ENCODE measurements around the gene GORASP1.

Gene GORASP1

DNA sequence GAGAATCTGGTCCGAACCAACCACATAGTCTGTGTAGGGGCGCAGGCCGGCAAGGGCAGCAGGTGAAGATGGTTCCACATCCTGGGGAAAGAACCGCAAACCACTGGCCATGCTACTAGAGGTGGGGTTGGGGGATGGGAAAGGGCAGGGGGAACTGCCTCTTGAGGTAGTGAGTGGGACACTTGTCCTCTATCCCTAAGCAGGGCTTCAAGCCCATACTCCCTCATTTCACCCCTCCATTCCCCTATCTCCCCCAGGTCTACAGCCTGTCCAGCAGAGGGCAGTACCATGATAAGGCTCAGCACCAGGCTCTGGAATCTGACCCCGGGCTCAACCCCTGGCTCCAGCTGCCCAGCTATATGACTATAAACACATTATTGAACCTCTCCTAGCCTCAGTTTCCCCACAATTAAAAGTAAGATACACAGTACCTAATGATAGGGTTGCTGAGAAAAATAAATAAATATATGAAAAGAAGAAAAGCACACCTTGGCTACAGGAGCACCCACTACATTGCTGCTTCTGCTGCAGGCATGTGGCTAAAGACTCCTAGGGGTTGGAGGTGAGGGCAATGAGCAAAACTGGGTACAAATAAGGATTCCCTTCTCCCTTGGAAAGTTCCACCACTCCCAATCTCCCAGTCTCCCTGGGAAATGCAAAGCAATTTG, 6.3 kb downstream of the GORASP1 start:
- peak; percentile 65 for DNase-seq

DNA sequence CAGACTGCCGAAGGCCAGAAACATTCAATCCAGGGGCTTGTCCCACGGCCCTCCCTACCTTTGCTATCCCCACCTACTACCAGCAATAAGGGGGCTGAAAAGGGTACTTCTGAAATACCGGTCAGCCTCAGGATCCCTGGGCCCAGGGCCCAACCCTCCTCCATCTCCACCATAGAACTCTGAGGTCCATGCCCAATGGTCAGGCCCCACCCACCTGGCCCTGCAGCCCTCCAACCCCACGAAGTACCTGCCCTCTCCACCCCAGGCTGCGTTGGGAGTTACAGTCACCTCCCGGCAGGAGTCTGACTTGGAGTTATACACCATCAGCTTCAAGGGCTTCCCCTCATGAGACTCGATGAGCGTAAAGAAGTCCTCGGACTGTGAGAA, 6.9 kb downstream of the GORASP1 start:
- DNase-seq = no peak

GRCh38 chr3:39099738-39100499, 7.5 kb downstream of the GORASP1 start:
- peak; percentile 42 for DNase-seq

- DNase-seq = peak; percentile 42
These were observed 8.2 kb downstream of the GORASP1 start for GRCh38 chr3:39099242-39099641.

DNA sequence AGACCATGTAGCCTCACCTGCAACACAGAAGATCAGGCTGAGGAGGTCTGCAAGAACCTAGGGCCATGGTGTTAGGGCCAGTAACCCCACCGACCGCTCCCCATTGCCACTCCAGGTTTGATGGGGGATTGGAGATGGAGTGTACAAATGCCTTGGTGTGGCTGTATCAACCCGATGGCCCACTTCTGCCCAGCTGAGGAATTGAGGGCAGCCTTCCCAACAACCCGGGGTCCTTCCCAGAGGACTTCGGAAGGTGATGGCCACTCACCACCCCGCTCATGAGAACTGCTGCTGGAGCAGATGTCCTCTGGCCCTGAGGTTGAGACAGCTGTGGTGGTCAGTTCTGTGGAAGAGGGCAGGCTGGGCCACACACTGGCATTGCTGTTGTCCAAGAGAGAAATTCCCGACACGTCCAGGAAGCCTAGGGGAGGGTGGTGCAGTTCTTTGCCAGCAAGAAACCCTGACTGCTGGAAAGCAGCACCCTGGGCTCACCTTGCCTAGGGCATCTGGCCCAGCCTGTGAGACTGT, 8.9 kb downstream of the GORASP1 start:
- peak; percentile 41 for DNase-seq

GRCh38 chr3:39097716-39098472, 9.5 kb downstream of the GORASP1 start:
- DNase-seq = peak; percentile 30

DNA sequence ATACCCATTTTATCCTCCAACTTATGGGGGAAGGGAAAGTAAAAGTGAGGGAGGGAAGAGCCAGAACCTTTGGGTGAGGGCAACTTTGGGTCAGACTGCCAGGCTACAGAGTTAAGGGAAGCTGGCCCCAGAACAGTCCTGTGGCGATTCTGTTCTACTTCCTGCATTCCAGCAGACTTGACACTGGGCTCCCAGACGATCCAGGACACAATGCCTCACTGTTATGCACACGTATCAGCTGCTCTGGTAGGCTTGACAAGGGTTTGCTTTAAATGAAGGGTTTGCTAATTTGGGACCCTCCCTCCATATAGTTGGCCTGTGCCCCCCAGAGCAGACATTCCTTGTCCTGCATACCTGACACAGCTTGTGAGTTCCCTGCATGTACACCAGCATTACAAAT, 10.7 kb downstream of the GORASP1 start:
- DNase-seq = no peak

GRCh38 chr3:39095778-39096177, 11.6 kb downstream of the GORASP1 start:
- no peak for DNase-seq

DNA sequence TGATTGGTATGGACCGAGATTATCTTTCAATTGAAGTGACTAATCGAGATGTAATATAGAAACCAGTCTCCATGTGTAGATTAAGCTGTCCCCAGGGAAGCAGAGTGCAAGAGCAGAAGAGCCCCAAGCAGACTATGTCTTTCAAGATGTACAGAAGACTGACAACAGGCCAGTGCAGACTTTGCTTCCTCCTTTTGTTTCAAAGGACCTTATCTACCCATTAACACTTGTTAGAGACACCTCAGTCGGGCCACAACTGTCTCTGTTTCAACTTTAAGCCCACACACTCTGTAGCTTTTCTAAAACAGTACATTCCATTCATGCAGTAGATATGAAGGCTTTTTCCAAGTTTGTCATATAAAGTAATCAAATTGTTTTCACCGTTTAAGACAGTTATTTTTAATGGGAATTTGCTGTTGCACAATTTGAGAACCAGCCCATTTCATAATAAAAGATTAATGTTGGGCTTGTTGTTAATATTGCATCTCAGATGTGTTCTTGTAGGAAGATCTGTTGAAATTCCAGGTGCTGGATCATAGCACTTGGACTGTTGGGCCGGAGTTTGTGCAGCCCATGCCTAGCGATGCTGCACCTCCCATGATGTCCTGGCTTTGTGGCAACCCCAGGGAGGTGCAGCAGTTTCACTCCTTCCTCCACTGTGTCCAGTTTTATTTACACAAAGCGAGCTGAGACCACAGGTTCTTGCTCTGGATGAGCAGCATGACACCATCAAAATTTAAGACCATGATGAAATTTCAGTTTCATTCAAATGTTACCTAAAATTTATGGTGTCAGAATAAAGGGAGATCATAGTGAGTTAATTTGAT, 12.4 kb downstream of the GORASP1 start:
- DNase-seq = no peak

GRCh38 chr3:39090922-39091321, 16.5 kb downstream of the GORASP1 start:
- no peak for DNase-seq

DNA sequence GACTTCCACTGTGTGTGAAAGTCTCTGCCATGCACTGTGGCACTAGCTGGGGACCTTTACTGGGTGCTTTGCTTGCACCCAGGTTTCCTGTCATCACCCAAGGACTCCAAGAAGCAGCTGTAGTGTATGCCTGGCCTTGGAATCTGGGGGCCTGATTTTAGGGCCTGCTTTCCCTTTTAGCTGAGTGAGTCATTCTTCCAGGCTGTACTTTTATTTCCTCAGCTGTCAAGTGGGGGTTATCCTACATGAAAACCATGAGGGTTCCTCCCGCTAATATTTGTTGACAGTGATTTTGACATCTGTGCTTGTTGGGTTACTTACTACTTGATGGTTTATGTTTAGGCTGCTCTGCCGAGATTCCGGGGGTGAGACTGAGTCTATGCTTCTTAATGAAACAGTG, 18.5 kb downstream of the GORASP1 start:
- no peak for DNase-seq

GRCh38 chr3:39088456-39088855, 19.0 kb downstream of the GORASP1 start:
- DNase-seq = no peak

- no peak for DNase-seq
These were observed 21.3 kb downstream of the GORASP1 start for GRCh38 chr3:39086144-39086543.

DNA sequence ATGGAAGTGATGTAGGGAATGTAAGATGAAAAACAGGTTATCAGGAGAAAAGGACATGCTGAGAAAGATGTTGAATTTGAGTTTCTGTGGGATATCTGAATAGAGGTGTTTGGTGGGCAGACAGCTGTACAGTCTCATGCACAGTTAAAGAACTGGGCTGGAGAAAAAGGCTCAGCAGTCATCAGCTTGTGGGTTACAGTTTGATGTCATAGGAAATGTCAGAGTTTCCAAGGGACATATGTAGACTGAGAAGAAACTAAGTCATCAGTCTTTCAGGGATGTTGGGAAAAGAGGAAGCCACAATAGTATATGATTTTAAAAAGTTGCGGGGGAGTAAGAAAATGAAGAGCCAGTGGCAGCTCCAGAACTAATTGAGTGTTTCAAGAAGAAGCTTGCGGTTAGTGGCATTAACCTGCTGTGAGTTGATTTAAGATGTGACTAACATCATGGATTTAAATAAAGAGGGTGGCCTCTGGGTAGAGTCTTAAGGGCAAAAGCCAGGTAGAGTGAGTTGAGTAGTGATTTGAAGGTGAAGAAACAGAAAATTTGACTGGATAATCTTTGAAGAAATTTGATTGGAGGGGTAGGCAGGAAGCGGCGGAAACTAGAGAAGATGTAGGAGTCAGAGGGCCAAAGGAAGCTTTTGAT, 24.6 kb downstream of the GORASP1 start:
- no peak for DNase-seq

GRCh38 chr3:39080026-39080425, 27.4 kb downstream of the GORASP1 start:
- no peak for DNase-seq

- no peak for DNase-seq
These were observed 27.9 kb downstream of the GORASP1 start for GRCh38 chr3:39079530-39079929.

DNA sequence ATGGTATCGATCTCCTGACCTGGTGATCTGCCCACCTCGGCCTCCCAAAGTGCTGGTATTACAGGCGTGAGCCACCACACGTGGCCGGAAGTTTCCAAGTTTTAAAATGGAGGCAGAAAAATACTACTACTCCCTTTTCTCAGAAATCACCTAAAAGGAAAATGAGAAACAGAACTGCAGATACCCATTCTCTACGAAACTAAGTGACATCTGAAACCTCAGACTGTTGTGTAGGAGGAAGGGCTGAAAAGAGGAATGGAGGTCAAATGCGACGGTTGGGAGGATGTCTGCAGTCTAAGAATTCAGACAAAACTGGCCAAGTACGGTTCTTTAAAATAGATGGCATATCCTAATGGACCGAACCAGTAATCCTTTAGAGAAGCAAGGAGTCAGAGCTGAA, 31.5 kb downstream of the GORASP1 start:
- no peak for DNase-seq

DNA sequence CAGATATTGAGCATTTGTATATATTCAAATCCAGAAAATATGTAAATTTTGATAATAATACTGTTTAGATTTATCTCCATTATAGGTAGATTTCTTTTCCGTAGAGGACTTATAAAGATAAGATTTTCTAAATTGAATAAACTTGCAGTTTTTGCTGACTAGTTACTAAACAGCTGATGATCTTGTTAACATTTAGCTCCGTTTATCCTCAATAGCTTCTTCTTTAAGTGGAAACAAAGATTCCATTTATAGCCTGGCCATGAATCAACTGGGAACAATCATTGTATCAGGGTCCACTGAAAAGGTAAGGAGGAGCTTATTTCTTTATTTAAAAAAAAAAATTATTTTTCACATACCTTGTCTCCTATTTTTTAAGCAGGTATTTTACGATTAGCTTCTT, 38.9 kb downstream of the GORASP1 start:
- DNase-seq = no peak

DNA sequence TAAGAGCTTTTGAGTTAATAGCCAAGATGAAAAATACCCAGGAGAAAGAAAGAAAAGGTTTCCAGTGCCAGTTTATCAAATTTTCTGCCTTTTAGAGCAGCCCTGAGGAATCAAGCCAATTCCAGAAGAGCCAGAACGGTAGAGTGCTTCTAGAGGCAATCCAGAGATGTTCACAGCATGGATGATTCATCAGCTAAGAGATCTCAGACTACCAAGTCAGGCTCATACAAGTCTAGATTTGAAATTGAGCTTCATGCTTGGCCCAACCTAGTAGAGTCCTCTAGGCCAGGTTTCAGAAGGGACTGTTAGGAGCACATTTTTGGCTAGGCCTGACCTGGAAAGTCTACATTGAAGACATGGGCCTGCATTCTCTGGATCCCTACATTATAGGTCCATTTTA, 40.1 kb downstream of the GORASP1 start:
- DNase-seq = no peak

DNA sequence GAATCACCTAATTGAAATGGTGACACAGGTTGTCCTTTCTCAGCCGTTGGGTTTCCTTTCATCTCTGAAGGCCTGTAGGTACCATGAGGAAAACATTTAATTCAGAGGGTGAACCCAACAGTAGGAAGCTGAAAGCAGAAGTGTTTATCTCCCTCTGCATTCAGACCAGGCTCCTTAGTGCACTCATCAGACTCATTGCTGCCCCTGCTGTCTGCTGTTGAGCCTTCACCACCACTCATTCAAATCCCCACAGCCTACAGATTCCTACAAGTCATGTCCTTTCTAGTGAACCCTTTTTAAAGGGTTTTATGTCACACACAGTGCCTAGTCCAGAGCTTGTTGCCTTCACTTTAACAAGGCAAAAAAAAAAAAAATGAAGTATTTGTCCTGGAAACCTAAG, 42.2 kb downstream of the GORASP1 start:
- DNase-seq = no peak

DNA sequence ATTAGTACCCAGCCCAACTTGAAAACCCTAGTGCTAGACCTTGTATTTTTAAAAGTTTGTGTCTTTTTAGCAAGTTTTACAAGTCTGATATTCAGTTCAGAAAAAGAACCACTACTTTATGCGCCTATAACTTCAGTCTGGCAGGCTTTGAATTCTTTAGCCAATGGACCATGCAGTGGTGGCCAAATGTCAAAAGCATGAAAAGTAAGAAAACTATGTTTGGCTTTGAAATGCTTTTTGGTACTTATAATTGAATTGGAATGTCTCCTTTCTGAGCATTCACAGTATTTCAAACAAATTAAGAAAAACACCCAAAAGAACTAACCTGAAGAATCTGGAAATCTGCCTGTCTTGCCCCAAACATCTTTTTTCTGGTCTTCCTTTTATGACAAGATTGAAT, 42.8 kb downstream of the GORASP1 start:
- no peak for DNase-seq

DNA sequence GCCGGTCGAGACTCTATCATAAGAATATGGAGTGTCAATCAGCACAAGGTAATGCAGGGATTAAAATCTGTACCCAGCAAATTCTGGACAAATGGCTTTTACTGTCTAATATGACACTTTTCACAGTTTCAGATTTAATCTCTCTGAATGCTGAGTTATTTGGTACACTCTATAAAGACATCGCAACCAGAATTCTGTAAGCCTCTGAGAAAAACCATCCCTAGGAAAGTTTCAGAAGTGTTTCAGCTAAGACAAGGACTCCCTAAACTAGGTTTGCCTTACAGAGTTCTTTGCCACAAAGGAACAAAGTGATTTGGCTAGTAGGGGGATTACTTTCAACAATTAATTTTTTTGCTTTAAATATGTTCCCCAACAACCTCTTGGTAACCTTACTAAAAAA, 44.3 kb downstream of the GORASP1 start:
- DNase-seq = no peak

All from activated CD8-positive, alpha-beta memory T cell treated with anti-CD3 and anti-CD28 coated beads, Interleukin-2, amount 50 U/mL, for 48 hours (primary cell).